HG02852 (cell line): ENCODE results near the gene ST3GAL3.

Source experiments
- ATAC-seq: cut with Tn5 transposase; IDR thresholded peaks from one replicate; pipeline ENCODE4 v1.9.1; 2021; ENCODE audit warnings: mild to moderate bottlenecking, moderate library complexity; ENCODE audit not compliant: unreplicated experiment

Gene ST3GAL3

DNA sequence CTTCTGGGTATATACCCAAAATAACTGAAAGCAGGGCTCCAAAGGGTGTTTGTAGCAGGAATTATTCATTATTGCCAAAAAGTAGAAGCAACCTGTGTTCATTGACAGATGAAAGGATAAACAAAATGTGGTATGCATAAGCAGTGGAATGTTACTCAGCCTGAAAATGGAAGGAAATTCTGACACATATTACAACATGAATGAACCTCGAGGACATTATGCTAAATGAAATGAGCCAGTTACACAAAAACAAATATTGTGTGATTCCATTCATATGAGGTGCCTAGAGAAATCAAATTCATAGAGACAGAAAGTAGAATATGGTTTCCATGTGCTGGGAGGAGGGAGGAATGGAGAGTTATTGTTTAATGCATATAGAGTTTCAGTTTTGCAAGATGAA is 140.0 kb downstream of the ST3GAL3 start:
- no peak for ATAC-seq

DNA sequence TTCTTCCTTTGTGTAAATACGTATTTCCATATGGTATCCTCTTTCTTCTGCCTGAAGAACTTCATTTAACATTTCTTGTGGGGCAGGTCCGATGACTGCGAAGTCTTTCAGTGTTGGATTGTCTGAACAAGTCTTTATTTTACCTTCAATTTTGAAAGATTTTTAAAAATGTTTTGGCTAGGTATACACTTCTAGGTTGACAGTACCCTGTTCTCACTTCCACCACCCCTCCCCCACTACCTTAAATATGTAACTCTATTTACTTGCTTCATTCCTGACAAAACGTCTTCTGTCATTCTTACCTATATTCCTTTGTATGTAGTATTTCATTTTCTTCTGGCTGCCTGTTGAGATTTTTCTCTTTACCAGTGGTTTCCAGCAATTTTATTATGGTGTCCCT is 140.5 kb downstream of the ST3GAL3 start:
- no peak for ATAC-seq

DNA sequence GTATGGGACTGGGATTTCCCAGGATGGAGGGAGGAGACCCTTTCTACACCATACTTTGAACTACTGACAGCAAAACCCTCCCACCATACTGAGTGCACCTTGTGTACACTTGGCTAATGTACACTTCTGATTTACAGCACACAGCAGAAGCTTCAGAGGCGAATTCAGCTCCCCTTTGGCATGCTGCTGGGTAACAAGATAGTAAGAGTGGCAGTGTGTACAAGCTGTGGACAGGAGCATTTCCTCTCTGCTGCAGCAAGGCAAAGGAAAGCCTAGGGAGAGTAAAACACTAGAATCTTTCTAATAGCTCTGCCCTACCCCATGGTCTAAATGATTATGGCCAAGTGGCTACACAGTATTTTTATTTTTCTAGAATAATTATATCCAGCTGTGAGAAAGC is 142.3 kb downstream of the ST3GAL3 start:
- ATAC-seq = no peak

DNA sequence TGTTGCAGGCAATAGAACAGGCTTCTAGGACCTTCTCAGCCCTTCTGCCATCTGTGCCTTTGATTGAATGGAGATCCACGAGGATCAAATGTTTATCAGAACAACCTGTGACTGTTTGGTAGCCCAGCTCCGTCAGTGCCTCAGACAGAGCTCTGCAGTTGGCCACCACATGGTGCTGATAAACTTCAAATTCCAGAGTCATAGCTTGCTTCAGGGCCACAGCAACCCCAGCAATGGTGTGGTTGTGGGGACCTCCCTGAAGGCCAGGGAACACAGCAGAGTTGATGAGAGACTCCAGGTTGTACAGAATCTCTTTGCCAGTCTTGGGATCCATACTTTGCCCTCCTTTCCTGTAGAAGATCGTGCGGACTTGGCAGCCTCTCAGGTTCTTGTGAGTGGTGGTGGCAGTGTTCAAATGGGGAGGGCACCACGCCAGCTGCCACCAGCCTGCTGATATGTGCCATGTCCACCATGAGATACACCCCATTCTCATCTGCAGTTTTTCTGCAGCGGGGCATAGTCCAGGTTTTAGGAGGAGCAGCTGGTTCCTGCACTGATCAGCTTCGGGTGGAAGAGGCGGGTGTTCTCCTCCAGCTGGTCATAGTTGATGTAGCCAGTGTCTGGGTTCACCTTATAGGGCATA is 143.4 kb downstream of the ST3GAL3 start:
- no peak for ATAC-seq

DNA sequence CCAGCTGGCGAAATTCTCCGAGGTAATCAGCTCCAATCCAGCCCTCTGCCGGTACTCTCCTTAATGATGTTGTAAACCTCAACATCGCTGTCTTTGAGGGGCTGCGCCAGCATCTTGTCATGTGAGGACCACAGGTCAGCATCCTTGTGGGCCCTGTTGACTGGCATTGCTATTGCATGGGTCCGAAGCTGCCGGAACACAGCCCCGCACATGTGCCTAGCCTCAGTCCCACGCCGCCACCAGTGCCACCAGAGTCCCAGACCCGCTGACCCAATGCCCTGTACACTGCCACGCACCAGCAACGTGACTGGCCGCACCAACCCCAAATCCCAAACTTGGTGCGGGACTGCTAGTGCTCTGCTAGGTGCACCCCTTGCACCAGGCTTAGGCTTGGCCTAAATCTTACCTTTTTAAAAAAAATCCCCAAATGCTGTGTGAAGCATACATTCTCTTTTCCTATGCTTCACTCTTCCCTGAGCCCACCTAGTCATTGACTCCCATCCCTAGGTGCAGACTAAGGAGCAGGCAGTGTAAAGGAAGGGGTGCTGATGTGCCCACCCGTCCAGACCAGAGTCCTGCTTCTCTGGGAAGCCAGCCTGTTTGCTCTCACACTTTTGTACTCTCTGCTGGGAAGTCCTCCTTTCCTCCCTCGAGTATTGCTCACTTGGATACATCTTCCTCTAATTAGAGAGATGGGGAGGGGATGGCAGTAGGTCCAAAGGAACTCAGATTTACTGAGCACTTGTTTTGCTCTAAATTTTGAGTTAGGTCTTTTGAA is 144.4 kb downstream of the ST3GAL3 start:
- no peak for ATAC-seq

DNA sequence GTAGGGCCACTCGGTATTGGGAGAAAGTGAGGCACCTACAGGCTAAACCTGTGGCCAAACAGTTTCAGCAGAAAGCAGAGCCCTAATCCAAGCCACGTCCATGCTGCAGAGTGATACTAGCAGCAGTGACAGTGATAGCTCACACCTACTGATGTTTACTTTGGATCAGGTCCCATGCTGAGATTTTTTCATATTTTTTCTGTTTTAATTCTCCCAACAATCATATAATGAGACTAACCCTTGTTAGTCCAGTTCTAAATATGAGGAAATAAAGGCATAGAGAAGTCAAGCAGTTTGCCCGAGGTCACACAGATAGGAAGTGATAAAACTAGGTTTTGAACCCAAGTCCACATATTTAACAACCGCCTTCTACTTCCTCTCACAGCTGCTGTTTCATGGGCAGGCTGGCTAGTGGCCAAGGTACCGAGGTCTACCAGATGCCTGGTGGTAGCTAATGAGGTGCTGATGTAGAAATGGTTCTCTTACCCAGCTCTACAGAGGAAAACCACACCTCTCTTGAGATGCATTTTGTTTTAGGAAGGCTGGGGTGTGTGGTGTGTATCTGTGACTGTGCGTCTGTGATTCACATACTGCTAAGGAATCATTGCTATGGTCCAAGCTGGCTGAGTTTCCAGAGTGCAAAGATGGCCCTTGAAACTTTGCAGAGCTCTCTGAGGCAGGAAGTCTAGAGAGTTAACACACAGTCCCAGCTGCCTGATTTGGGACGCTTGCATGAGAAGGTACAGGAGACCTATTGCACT is 146.0 kb downstream of the ST3GAL3 start:
- no peak for ATAC-seq

DNA sequence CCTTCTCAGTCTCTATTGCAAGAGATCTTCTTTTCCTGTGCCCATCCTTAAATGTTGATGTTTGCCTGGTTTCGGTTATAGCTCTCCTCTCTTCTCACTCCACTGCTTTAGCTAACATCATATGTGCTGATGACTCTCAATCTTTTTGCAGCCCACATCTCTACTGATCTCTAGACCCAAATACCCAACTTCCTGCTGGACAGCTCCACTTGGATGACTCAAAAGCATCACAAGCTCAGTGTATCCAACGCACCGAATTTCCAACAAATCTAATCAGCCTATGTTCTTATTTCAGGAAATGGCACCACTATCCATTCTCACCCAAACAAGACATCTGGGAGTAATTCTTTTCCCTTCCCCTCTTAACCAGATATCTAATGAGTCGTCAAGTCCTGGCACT is 147.1 kb downstream of the ST3GAL3 start:
- no peak for ATAC-seq

DNA sequence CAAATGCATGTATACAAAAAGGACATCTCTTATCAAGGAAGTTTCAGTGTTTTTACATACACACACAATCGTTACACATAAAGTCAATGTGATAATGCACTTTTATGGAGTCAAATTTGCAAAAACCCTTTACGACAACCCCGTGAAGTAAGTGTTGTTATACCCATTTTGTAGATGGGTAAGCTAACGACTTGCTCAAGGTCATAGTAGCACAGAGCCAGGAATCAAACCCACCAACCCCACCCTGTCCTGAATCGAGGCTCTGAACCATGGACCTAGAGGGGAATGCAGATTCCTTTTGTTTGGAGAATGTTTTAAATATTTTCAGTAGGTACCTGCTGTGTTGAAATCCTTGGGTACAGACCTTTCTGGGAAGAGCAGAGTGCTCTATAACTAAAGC is 148.9 kb downstream of the ST3GAL3 start:
- no peak for ATAC-seq

DNA sequence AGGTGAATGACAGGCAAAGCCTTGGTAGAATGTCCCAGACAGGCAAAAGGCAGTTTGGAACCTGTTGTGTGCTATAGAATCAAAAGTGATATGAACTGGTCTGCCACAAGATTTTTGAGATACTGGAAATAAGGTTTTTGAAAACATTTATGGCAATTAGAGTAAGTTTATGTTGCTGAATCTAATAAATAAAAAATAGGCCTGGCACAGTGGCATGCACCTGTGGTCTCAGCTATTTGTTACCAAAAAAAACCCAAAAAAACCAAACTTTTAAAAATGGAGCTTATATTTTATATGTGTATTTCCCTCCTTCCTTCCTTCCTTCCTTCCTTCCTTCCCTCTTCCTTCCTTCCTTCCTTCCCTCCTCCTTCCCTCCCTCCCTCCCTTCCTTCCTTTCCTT is 149.8 kb downstream of the ST3GAL3 start:
- no peak for ATAC-seq

DNA sequence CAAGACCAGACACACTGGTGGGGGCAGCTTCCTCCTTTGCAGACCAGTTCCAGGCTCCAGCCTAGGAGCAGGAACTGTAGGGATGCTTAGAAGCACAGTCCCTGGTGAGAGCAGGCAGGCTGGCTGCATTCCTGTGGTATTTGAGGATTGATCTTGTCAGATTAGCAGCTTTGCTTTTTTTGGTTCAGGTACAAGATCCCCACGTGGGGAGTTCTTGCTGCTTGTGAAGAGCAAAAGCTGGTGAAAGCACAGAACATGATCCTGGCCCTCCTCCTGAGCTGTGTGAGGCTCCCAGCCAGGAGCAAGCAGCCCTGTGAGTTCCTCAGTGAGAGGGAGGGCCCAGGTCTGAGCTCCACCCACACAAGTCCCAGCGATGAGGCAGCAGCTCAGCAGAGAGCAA is 151.0 kb downstream of the ST3GAL3 start:
- no peak for ATAC-seq

DNA sequence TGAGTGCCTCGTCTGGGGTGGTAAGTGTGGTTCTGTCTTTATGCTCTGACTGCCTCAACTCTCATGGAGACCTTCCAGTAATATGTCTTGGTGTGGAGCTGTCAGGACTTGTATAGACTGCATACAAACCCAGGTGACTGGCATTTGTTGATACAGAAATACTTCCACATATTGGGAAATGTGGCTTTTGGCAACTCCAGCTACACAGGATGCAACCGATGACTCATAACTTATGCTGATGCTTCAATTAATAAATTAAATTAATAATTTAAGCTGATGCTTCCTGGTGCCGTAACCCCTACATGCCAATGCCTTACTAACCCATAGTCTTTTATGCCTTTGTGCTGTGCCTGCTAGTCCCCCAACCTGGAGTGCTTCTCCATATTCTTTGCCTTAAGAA is 154.0 kb downstream of the ST3GAL3 start:
- ATAC-seq = no peak

DNA sequence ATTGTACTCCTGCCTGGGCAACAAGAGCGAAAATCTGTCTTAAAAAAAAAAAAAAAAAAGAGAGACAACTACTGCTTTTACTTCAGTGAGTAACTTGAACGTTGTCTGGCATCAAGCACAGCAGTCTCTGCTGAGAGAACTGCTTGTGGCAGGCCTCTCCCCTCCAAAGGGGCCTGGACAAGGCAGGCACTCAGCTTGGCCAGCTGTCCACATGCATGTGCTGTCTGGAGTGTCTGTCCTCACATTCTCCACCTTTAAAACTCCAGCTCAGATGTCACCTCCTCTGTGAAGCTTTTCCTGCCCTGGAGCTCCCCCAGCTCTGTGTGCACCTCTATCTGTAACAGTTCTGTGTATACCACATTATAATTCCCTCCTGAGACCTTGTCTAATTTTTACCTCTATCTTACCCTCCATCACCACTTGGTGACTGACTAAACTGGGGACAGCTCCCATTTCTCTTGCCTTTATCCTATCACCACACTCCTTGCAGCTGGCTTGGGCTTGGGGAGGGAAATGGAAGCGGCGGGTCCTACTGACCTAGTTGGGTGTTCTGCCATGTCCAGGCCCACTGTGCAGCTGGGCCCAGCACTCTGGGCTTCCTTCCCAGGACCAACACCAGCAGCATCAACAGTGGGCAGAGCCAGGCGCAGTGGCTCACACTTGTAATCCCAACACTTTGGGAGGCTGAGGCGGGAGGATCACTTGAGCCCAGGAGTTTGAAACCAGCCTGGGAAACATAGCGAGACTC is 154.8 kb downstream of the ST3GAL3 start:
- ATAC-seq = no peak

DNA sequence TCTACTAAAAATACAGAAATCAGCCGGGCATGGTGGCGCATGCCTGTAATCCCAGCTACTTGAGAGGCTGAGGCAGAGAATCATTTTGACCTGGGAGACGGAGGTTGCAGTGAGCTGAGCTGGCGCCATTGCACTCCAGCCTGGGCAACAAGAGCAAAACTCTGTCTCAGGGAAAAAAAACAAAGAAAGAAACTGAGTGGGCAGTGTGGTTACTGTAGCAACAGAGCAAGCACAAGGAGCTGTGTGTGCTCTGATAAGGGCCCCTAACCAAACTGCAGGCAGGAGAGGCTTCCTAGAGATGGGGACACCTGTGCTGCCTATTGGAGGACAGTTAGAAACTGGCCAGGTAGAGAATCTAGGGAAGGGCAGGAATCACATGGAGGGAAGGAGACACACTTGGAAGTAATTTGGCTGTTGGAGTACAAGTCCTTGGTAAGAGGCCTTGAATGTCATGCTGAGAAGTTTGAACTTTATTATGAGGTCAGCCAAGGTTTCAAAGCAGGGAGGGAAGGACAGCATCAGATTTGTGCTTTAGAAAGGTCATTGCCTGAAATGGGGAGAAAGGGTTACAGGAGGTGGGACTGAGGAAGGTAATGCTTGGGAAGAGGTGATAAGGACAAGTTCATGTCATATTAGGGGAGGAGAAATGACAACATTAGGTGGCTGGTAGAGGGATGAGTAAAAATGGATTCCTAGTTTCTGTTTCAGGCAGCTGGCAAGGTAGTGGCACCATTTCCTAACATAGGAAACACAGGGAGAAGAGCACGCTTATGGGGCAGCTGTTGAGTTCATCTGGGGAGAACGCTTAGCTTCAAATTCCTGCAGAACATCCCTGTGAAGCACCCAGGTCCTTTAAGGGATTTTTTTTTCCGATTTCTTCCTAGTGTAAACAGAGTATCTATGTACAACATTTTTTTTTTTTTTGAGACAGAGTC is 157.0 kb downstream of the ST3GAL3 start:
- no peak for ATAC-seq

DNA sequence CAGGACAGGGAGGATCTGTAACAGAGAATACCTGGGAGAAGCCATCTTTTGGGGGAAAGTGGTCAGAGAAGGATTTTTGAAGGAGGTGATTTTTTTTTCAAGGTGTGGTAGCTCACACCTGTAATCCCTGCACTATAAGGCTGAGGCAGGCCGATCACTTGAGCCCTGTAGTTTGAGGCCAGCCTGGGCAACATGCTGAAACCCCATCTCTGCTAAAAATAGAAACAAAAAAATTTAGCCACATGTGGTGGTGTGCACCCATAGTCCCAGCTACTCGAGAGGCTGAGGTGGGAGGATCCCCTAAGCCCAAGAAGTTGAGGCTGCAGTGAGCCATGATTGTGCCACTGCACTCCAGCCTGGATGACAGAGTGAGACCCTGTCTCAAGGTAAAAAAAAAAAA is 158.9 kb downstream of the ST3GAL3 start:
- no peak for ATAC-seq

DNA sequence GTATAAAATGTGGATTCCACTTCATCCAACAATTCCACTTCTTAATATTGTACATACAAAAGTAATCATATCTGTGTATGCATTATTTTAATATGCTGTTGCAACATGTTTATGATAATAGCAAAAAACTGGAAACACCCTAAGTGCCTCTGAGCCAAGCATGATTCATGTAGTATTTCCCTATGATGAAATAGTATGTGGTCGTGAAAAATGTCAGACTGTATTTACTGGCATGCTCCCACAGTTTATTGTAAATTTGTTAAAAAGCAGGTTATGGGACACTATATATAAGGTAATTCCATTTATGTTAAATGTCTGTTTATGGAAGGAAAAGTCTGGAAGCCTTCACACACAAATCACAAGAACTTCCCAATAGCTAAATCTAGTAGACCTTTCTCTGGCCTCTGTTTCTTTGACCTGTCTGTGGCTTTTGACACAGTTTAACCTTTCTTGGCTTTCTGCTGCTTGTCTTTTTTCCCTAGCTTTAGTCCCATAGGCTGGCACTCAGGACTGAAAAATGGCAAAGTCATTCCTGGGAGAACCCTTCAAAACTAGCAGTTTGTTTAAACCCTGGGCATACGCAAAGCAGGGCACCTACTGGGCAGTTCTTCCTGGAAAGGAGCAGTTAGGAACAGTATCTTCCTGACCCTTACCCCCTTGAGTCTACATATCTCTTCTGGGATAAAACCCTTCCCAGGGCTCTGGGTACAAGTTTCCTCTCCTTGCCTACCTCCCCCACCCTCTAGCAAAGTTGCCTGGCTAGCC is 160.8 kb downstream of the ST3GAL3 start:
- ATAC-seq = no peak

DNA sequence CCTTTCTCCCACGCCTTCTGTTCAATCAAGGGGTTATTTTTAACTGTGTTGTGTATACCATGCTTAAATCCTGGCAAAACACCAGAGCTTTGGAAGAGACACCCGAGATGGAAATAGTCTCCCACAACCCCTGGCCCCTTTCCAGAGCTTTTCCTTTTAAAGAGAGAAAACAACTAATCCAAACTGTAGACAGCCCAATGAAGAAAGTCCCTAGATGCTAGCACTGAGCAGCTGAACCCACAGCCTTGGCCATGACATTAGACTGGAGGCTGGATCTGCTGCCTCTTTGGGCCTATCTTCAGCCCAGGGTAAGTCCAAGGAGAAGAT is 161.4 kb downstream of the ST3GAL3 start:
- ATAC-seq = no peak

DNA sequence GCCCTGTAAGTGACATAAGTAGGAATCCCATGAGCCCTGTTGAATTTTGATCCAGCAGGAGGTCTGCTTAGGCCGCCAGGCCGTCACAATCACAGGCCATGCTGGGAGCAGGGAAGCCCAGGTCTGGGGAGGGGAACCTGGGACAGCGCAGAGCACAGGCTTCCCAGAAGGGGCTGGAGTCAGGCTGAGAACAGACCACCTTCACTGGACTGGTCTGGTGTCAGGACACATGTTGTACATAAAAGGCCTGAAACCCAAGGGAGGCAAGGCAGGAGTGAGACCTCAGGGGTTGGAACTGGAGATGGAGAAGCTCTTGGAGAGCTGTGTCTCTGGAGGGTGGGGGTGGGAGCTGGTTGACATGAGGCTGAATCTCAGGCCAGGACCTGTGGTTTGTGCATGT is 163.0 kb downstream of the ST3GAL3 start:
- ATAC-seq = no peak

DNA sequence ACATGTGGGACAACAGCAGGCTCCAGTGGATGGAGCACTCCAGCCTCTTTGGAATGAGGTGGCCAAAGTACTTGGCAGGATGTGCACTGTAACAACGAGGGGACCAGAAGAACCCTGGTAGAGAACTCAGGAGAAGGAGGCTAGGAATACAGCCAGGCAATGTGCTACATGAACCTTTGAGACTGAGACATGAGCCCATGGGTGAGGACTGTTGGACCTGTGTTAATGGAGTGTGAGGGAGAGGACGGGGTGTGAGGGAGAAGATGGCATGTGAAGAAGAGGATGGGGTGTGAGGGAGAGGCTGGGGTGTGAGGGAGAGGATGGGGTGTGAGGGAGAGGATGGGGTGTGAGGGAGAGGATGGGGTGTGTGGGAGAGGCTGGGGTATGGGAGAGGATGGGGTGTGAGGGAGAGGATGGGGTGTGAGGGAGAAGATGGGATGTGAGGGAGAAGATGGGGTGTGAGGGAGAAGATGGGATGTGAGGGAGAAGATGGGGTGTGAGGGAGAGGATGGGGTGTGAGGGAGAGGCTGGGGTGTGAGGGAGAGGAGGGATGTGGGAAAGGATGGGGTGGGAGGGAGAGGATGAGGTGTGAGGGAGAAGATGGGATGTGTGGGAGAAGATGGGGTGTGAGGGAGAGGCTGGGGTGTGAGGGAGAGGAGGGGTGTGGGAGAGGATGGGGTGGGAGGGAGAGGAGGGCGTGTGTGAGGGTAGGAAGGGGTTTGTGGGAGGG is 164.0 kb downstream of the ST3GAL3 start:
- no peak for ATAC-seq

DNA sequence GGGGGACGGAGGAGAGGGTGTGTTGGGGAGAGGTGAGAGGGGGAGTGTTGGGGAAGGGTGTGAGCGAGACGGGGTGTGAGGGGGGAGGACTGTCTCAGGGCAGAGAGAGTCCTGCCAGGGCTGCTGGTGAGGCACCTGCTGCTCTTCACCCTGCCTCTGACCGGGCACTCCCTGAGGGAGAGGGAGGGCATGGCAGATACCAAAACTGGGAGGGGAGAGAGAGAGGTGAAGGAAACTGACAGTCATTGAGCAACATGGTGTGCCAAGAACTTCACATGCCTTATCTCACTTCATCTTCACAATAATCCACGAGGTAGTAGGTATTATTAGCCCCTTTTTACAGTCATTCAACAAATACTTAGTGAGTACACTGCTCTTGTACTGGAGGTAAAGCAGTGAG is 164.9 kb downstream of the ST3GAL3 start:
- no peak for ATAC-seq
